NOMO-1 treated with dmso at 0.1 percent for 144 hours (cell line): ENCODE measurements around the gene MDN1.
A peak's percentile ranks its signal among the peaks of the same experiment; 100 is the strongest.

Experiments used
- DNase-seq: peaks from one replicate; lab custom pipeline; 2025; ENCODE audit not compliant: unreplicated experiment; lab: John Stamatoyannopoulos, UW

MDN1 gene

DNA sequence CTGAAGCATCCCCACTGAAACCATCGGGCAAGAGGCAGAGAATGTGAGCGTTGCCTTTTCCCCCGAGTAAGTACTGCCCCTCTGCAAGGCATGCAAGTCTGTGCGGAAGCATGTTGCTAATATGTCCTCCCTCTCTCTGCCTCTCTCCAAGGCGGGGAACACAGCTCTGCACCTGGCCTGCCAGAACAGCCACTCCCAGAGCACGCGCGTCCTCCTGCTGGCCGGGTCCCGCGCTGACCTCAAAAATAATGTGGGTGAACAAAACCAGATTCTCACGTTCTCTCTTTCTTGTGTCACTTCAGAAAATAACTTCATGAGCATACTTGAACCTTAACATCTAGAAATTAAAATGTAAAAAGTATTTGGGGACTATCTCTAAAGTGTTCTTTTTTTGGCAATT, 207.5 kb downstream of the MDN1 start:
- no peak for DNase-seq

DNA sequence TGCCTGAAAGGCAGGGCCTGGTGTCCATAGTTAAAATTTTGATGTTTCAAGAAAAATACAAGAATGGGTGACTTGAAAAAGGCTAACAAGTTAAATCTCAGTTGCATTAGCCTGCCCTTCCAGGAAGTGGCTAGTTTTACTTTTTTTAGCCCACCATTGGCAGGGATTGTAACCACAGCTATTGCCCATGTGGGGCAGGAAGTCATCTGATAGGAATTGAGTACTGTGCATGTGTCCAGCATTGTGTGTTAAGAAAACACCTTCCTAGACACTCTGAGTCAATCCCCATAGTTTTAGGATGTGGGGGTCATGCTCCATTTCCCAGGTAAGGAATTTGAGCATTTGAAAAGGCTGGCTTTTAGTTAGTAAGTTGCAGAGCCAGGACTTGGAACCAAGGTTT, 207.9 kb downstream of the MDN1 start:
- DNase-seq = no peak

DNA sequence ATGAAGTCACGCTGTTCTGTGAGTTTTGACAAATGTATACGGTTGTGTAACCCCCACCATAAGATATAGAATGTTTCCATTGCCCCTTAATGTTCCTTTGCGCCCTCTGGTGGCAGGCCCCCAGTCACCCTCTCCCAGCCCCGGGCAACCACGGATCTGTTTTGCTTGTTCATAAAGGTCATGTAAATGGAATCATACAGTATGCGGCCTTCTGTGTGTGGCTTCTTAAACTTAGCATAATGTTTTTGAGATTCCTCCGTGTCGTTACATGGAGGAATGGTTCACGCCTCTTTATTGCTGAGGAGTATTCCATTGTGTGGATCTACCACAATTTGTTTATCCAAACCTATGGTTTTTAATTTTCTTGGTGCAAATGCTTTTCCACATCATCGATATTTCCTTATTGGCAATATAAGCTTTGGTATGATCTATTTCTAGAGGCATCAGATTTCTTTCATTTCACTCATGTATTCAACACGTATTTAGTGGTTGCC, 209.4 kb downstream of the MDN1 start:
- DNase-seq = peak; percentile 36

DNA sequence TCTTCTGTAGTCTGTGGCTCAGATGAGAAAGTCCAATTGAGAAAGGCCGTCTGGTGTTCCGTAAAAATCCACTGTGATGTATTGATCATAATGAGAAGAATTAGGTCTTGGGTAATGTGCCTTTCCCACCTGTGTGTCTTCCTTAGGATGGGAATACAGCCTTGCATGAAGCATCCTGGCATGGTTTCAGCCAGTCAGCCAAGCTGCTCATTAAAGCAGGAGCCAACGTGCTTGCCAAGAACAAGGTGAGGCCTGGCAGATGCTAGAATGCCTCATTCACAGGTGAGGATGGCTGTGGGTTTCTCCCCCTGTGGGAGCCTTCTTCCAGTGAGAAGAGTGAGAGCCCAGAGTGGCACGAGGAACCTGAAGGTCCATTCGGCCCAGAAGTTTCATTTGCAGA, 213.7 kb downstream of the MDN1 start:
- DNase-seq = no peak

DNA sequence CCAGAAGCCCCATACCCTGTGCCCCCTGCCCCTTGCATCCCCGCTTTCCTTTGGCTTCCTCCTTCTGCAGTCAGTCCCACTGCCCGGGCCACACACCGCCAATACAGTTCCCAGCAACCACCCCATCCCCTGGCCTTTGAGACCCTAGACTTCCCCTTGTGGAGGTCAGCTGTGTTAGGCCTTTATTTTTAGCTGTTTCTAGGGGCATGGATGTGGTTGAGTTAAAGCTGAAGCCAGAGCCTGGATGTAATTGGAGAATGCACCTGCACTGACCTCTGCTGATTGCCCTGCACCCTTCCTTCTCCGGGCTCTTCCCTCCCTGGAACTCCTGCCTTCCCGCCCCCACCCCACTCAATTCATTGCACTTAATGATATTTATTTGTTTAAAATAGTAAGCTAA, 214.9 kb downstream of the MDN1 start:
- DNase-seq = no peak

DNA sequence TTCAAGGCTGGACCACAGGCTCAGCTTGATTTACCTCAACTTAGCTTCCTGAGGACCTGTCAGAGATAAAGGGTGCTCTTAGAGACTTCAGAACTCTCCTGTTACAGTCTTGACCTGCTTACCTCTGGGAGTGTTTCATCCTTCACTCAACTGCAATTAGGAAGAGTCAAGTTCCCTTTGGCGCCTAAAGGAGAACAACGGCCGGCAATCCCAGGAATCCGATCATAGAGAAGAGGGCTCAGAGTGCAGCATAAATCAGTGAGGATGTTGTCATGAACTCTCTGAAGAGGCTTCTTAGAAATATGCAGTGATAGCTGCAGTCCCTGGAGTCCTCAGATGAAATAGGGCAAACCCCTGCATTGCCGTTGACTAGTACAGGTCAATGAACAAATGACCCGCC, 217.4 kb downstream of the MDN1 start:
- no peak for DNase-seq

DNA sequence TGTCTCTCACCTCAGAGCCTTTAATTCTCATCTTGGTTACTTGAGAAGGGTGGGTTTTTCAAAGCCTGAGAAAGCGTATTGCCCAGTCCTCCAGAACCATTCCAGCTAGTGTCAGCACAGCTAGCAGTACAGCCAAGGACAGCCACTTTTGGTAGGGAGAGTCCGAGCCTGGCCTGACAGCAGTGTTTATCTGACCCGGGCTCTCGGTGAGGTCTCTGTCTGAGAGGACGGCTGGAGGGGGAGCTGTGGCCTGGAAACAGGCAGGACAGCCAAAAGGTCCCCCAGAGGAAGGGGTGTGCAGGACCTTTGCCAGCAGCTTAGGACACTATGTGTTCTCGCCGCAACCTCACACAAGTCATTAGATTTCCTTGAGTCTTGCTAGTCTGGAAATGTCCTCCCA, 219.9 kb downstream of the MDN1 start:
- DNase-seq = no peak

DNA sequence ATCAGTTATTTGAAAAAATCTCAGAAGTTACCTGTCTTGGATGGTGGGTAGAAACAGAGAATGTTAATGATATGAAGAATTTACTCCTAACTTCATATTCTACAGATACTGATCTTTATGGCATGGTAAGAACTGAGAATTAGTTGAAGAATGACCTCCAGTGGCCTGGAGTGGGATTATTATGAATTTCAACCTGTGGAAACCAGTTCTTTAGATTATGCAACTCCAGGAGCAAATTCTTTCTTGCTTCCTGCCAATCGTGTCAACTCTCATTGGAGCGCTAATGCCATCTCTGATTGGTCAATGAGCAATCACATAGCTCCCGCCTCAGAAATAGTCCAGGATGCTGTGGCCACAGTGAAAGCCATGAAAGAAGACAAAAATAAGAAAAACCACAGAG, 221.6 kb downstream of the MDN1 start:
- DNase-seq = no peak

DNA sequence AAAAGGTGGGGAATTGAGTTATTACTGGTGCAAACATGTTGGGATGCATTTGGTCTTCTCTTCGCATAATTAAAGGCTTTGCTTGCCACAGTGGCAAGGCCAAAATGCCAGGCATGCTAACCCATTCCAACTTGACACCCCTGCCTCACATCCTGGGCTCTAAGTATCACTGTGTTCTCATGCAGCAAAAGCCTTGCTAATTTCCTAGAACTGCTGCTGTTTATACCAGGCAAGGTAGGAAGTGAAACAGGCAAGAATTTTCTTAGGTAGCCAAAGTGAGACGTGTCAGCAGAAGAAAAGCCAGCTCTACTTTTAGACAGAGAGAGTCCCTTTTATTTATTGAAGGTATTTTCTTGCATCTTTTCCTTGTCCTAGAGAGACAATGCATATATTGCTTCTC, 222.2 kb downstream of the MDN1 start:
- no peak for DNase-seq

DNA sequence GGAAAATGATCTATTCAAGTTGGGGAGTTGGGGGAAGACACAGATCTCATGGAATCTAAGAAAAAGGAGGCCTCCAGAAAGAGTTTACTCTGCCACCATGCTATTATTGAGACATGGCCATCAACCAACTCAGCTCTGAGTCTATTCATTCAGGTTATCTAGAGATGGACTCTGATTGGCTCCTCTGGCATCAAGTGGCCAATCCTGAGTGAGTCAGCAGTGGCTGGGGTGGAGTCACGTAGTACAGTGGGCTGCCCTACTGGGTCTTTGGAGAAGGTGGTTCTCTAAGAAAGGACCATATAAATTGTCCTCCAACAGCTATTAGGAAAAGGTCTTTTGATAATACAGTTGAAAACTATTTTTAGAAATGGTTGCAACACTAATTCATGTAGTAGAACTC, 223.1 kb downstream of the MDN1 start:
- DNase-seq = no peak

DNA sequence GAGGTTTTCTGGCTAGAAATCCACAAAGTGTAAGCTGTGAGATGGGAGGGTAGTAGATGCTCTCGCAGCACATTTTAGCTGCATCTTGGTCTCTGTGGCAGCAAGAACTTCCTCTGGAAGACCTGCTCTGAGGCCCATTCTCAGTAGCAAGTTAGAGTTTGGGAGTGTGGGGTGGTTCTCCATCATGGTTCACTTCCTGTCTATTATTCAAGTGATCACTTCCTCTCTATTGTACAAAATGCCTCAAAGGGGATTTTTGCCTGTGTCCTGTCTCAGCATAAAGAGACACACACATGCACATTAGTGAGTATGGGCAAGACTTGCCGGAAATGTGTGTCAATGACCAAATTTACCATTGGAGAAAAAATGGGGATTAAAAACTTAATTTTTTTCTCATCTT, 223.5 kb downstream of the MDN1 start:
- DNase-seq = peak; percentile 28
